ENCODE results near the gene EMILIN2.

EMILIN2 gene

DNA sequence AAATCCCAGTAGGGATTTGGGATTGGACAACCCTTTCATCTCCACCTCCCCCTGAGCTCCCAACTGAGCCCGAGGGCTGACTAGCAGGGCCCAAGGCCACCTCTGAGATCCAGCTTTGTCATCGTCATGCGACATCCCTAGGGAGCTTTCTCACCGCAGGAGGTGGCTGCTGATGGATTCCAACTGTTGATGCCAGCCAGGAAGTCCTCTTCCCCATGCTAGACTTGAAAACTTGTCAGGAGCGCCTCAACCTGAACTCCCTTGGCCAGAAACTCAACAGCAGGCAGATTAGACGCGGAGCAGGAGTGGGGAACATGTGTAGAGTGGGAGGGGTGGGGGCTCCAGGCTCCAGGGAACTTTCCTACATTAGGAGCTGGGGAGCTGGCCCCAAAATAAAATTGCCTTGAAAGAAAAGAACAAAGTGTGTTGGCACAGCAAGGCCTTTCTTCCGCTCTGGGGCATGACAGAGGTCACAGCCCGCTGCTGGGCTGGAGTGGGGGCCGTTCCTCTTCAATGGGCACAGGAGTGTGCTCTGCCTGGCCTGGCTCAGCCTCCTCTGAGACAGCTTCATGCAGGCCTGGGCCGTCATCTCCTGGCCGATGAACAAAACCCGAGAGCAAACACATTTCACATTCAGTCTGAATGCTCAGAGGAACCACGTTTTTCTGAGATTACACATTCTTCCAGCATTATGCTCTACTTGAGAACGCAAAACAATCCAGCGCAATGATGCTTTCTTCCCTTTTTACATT lies 34.5 kb downstream of the EMILIN2 start:
- Histone ChIP-seq H3K4me3 (ENCODE audit: low read length) (no peak overlapping the region), H3K4me2 (ENCODE audit: low read length) (no peak overlapping the region), H4K20me1 (ENCODE audit: control insufficient read depth, insufficient read depth, low read depth, low read length) (no peaks in the 10 kb centered on the region), H3K9me2 (replicated peaks; ENCODE audit: control insufficient read depth, low read length) (no peaks in the 10 kb centered on the region), H3K27ac (ENCODE audit: low read depth, low read length) (no peak overlapping the region), H3K36me3 (ENCODE audit: control insufficient read depth, low read length) (no peaks in the 10 kb centered on the region), H3K4me1 (ENCODE audit: control insufficient read depth, low read length) (peaks cover 18% of the 10 kb centered on the region), H3F3A (ENCODE audit: control insufficient read depth, insufficient read depth) (no peaks in the 10 kb centered on the region), H3K27me3 (ENCODE audit: control insufficient read depth, low read length) (peaks cover 6% of the 10 kb centered on the region), H3K9me3 (ENCODE audit: control insufficient read depth, insufficient read depth, low read length) (no peaks in the 10 kb centered on the region), H3K79me2 (ENCODE audit: control insufficient read depth, low read length) (no peaks in the 10 kb centered on the region)
- TF ChIP-seq, protein P1, sequence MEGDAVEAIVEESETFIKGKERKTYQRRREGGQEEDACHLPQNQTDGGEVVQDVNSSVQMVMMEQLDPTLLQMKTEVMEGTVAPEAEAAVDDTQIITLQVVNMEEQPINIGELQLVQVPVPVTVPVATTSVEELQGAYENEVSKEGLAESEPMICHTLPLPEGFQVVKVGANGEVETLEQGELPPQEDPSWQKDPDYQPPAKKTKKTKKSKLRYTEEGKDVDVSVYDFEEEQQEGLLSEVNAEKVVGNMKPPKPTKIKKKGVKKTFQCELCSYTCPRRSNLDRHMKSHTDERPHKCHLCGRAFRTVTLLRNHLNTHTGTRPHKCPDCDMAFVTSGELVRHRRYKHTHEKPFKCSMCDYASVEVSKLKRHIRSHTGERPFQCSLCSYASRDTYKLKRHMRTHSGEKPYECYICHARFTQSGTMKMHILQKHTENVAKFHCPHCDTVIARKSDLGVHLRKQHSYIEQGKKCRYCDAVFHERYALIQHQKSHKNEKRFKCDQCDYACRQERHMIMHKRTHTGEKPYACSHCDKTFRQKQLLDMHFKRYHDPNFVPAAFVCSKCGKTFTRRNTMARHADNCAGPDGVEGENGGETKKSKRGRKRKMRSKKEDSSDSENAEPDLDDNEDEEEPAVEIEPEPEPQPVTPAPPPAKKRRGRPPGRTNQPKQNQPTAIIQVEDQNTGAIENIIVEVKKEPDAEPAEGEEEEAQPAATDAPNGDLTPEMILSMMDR (IDR thresholded peaks at IDR 0.05; ENCODE audit: low read depth, low read length, poor library complexity, severe bottlenecking), result no peak
- TF ChIP-seq EZH2phosphoT487 (IDR thresholded peaks at IDR 0.05; ENCODE audit: borderline replicate concordance, low read length), result no peak

DNA sequence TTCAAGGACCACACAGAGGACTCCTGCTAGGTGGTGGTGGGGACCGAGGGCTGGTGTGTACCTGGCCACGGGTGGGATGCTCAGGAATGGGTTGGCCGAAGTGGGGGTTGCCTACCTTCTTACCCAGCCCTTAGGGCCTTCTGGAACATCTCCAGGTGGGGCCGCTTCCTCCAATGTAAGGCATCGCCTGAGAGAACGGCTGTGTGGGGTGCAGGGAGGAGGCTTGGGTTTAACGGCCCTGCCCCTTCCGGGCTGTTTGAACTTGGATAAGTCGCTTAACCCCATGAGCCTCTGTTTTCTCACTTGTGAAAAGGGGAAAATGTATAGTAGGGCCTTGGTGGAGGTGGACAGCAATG lies 35.0 kb downstream of the EMILIN2 start:
- Histone ChIP-seq H3K4me2 (ENCODE audit: low read length) (no peak overlapping the region), H3K4me1 (ENCODE audit: control insufficient read depth, low read length) (peaks cover 18% of the 10 kb centered on the region), H3K9me3 (ENCODE audit: control insufficient read depth, insufficient read depth, low read length) (no peaks in the 10 kb centered on the region), H3F3A (ENCODE audit: control insufficient read depth, insufficient read depth) (no peaks in the 10 kb centered on the region), H3K27ac (ENCODE audit: low read depth, low read length) (no peak overlapping the region), H3K36me3 (ENCODE audit: control insufficient read depth, low read length) (no peaks in the 10 kb centered on the region), H3K79me2 (ENCODE audit: control insufficient read depth, low read length) (no peaks in the 10 kb centered on the region), H4K20me1 (ENCODE audit: control insufficient read depth, insufficient read depth, low read depth, low read length) (no peaks in the 10 kb centered on the region), H3K4me3 (ENCODE audit: low read length) (no peak overlapping the region), H3K9me2 (replicated peaks; ENCODE audit: control insufficient read depth, low read length) (no peaks in the 10 kb centered on the region), H3K27me3 (ENCODE audit: control insufficient read depth, low read length) (peaks cover 11% of the 10 kb centered on the region)
- no peak for TF ChIP-seq EZH2phosphoT487 (IDR thresholded peaks at IDR 0.05; ENCODE audit: borderline replicate concordance, low read length)
- TF ChIP-seq, protein P1 (IDR thresholded peaks at IDR 0.05; ENCODE audit: low read depth, low read length, poor library complexity, severe bottlenecking), result no peak

GRCh38 chr18:2882201-2882600 lies 35.4 kb downstream of the EMILIN2 start:
- Histone ChIP-seq H3F3A (ENCODE audit: control insufficient read depth, insufficient read depth) (no peaks in the 10 kb centered on the region), H3K27me3 (ENCODE audit: control insufficient read depth, low read length) (peaks cover 12% of the 10 kb centered on the region), H3K4me2 (ENCODE audit: low read length) (no peak overlapping the region), H3K36me3 (ENCODE audit: control insufficient read depth, low read length) (no peaks in the 10 kb centered on the region), H3K4me3 (ENCODE audit: low read length) (no peak overlapping the region), H3K79me2 (ENCODE audit: control insufficient read depth, low read length) (no peaks in the 10 kb centered on the region), H4K20me1 (ENCODE audit: control insufficient read depth, insufficient read depth, low read depth, low read length) (no peaks in the 10 kb centered on the region), H3K9me2 (replicated peaks; ENCODE audit: control insufficient read depth, low read length) (no peaks in the 10 kb centered on the region), H3K27ac (ENCODE audit: low read depth, low read length) (no peak overlapping the region), H3K9me3 (ENCODE audit: control insufficient read depth, insufficient read depth, low read length) (no peaks in the 10 kb centered on the region), H3K4me1 (ENCODE audit: control insufficient read depth, low read length) (peaks cover 18% of the 10 kb centered on the region)
- TF ChIP-seq EZH2phosphoT487 (IDR thresholded peaks at IDR 0.05; ENCODE audit: borderline replicate concordance, low read length), result no peak
- TF ChIP-seq, protein P1 (IDR thresholded peaks at IDR 0.05; ENCODE audit: low read depth, low read length, poor library complexity, severe bottlenecking), result no peak
